NCI-H2171 treated with DMSO at 0.1 percent for 48 hours (cell line): ENCODE data around the gene IKBKG.
"Not testable (repeated sequence)": the region's sequence is repeated elsewhere in the genome, so short reads cannot be mapped to it uniquely, and the experiment has no call there.

Source experiments
- DNase-seq: peaks from one replicate; lab custom pipeline; 2025; lab: John Stamatoyannopoulos, UW

The IKBKG gene

GRCh38 chrX:154605566-154605965 is 58.1 kb downstream of the IKBKG start:
- no peak for DNase-seq

GRCh38 chrX:154607370-154607769 is 60.0 kb downstream of the IKBKG start:
- peak; percentile 25 for DNase-seq

- DNase-seq, result not testable (repeated sequence)
Measured at GRCh38 chrX:154607976-154608375, 60.6 kb downstream of the IKBKG start.

- DNase-seq, result not testable (repeated sequence)
Measured at GRCh38 chrX:154608823-154609222, 61.4 kb downstream of the IKBKG start.

- DNase-seq, result not testable (repeated sequence)
Measured at GRCh38 chrX:154611146-154611545, 63.7 kb downstream of the IKBKG start.

- not testable (repeated sequence) for DNase-seq
Measured at GRCh38 chrX:154613586-154613985, 66.2 kb downstream of the IKBKG start.
